Karpas-422 (cell line): ENCODE measurements around the gene SEL1L2. TPM values are rescaled to one million over a fixed set of nuclear protein-coding genes. Genes with fewer than 3 reads are reported as not detected.

Experiments
- DNase-seq: peaks from one replicate; pipeline ENCODE4 v3.0.0-alpha.2; 2015
- H2AFZ ChIP-seq: fragments of 200-600 bp; sonication (generic); 2 replicates; pipeline ENCODE4 v1.6.1; 2014; ENCODE audit warnings: antibody characterized with exemption, low read length, mixed read lengths
- H3K27ac ChIP-seq: fragments of 200-600 bp; sonication (generic); 2 replicates; pipeline ENCODE4 v1.5.1; 2014; ENCODE audit warnings: mild to moderate bottlenecking, low read length, moderate library complexity
- H3K27me3 ChIP-seq: fragments of 200-600 bp; sonication (generic); 2 replicates; pipeline ENCODE4 v1.6.1; 2014; ENCODE audit warnings: low read length, mixed read lengths
- H3K36me3 ChIP-seq: fragments of 200-600 bp; sonication (generic); 2 replicates; pipeline ENCODE4 v1.6.1; 2014; ENCODE audit warnings: low read length, mixed read lengths; ENCODE audit not compliant: insufficient read depth
- H3K4me1 ChIP-seq: fragments of 200-600 bp; sonication (generic); 2 replicates; pipeline ENCODE4 v1.6.1; 2014; ENCODE audit warnings: mild to moderate bottlenecking, low read length, mixed read lengths
- H3K4me2 ChIP-seq: fragments of 200-600 bp; sonication (generic); 2 replicates; pipeline ENCODE4 v1.6.1; 2014; ENCODE audit warnings: low read length, low read depth, mild to moderate bottlenecking; ENCODE audit not compliant: poor library complexity, severe bottlenecking
- H3K4me3 ChIP-seq: fragments of 200-600 bp; sonication (generic); 2 replicates; pipeline ENCODE4 v1.5.1; 2014; ENCODE audit warnings: mild to moderate bottlenecking, antibody characterized with exemption, low read length, mixed read lengths
- H3K79me2 ChIP-seq: fragments of 200-600 bp; sonication (generic); 2 replicates; pipeline ENCODE4 v1.6.1; 2014; ENCODE audit warnings: mild to moderate bottlenecking, low read length, mixed read lengths
- H3K9ac ChIP-seq: fragments of 200-600 bp; sonication (generic); 2 replicates; pipeline ENCODE4 v1.6.0; 2014; ENCODE audit warnings: low read length
- H3K9me2 ChIP-seq: fragments of 200-600 bp; sonication (generic), shearing (Covaris generic); replicated peaks from 2 replicates; pipeline ENCODE4 v1.6.0; 2014; ENCODE audit warnings: mild to moderate bottlenecking, low read length, moderate library complexity; ENCODE audit not compliant: insufficient read depth
- H3K9me3 ChIP-seq: fragments of 300-700, 200-600 bp; sonication (generic); 2 replicates; pipeline ENCODE4 v1.6.1; 2014; ENCODE audit warnings: low read length, mixed read lengths
- H4K20me1 ChIP-seq: fragments of 200-600 bp; sonication (generic); 2 replicates; pipeline ENCODE4 v1.6.1; 2014; ENCODE audit warnings: mild to moderate bottlenecking, antibody characterized with exemption, low read length, low read depth; ENCODE audit not compliant: insufficient read depth
- total RNA-seq: library from RNA; depleted of rRNA; stranded (reverse); fragments of >200 nt; shearing (Covaris generic); gene quantifications from 2 replicates; pipeline ENCODE4 v1.2.3, GENCODE V29; 2014; ENCODE audit warnings: low replicate concordance; rRNA removed

Gene SEL1L2, protein sequence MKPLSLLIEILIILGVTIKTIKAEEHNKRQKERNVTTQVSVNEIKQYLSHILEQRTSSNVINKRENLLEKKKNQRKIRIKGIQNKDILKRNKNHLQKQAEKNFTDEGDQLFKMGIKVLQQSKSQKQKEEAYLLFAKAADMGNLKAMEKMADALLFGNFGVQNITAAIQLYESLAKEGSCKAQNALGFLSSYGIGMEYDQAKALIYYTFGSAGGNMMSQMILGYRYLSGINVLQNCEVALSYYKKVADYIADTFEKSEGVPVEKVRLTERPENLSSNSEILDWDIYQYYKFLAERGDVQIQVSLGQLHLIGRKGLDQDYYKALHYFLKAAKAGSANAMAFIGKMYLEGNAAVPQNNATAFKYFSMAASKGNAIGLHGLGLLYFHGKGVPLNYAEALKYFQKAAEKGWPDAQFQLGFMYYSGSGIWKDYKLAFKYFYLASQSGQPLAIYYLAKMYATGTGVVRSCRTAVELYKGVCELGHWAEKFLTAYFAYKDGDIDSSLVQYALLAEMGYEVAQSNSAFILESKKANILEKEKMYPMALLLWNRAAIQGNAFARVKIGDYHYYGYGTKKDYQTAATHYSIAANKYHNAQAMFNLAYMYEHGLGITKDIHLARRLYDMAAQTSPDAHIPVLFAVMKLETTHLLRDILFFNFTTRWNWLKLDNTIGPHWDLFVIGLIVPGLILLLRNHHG
- total RNA-seq, result not detected in 2 replicates

- H3K79me2 ChIP-seq, result no peaks in the 10 kb centered on the region
- H3K4me1 ChIP-seq, result no peaks in the 10 kb centered on the region
- H3K4me3 ChIP-seq, result no peak within 1 kb of the TSS
- no peaks in the 10 kb centered on the region for H3K27me3 ChIP-seq
- H3K4me2 ChIP-seq, result no peak within 1 kb of the TSS
- H3K27ac ChIP-seq, result no peak within 1 kb of the TSS
- H3K36me3 ChIP-seq, result no peaks in the 10 kb centered on the region
- H2AFZ ChIP-seq, result no peak within 1 kb of the TSS
- H3K9me3 ChIP-seq, result peaks cover 4% of the 10 kb centered on the region; the same call in 1 of the 2 replicates
- H4K20me1 ChIP-seq, result no peaks in the 10 kb centered on the region
- no peak for DNase-seq
- H3K9ac ChIP-seq, result no peak within 1 kb of the TSS
- H3K9me2 ChIP-seq, result no peaks in the 10 kb centered on the region
These were observed at the start of gene SEL1L2 for GRCh38 chr20:13990465-13990864. Gene SEL1L2 (minus strand): TSS chr20:13990614. CDS start chr20:13990534, 80 bp downstream.

DNA sequence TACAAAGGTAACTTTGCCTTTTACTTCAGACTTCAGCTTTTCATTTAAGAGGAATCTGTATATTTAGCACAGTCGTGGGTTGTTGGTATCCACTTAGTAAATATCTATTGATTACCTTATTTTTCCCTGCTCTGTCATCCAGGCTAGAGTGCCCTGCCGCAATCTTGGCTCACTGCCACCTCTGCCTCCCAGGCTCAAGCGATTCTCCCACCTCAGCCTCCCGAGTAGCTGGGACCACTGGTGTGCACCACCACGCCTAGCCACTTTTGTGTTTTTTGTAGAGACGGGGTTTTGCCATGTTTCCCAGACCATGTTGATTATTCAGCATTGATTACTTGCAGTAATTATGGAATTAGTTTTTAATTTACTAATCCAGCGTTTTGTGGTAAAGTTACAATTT is 46.2 kb upstream of the SEL1L2 start:
- Histone ChIP-seq H3K36me3 (no peaks in the 10 kb centered on the region), H3K4me1 (no peaks in the 10 kb centered on the region), H3K27me3 (no peaks in the 10 kb centered on the region), H3K9ac (no peak overlapping the region), H3K9me2 (no peaks in the 10 kb centered on the region), H2AFZ (no peak overlapping the region), H3K4me2 (no peak overlapping the region), H4K20me1 (no peaks in the 10 kb centered on the region), H3K79me2 (no peaks in the 10 kb centered on the region), H3K9me3 (no peaks in the 10 kb centered on the region), H3K27ac (no peak overlapping the region), H3K4me3 (no peak overlapping the region)
- DNase-seq, result no peak

- no peaks in the 10 kb centered on the region for H3K36me3 ChIP-seq
These were observed 42.9 kb upstream of the SEL1L2 start for GRCh38 chr20:14033310-14033709.

DNA sequence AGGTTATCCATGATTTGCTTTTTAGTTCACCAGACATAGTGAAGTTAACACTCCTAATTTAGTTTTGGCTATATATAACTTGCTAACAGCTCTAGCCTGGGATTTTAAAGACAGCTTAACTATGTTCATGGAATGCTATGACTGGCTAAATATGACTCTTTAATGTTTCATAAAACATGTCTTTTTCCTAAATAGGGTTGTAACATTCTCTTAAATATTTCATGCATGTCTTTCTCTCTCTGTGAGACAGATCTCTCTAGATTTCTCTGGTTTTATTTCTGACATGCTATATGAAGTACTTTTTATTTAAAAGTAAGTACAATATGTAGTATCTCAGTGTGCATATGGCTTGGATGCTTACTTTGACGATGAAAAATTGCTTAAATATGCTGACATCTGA is 40.6 kb upstream of the SEL1L2 start:
- no peaks in the 10 kb centered on the region for H3K4me1 ChIP-seq
- H3K4me2 ChIP-seq, result no peak overlapping the region
- no peak overlapping the region for H3K4me3 ChIP-seq
- H3K9me3 ChIP-seq, result no peaks in the 10 kb centered on the region
- H4K20me1 ChIP-seq, result no peaks in the 10 kb centered on the region
- H3K79me2 ChIP-seq, result no peaks in the 10 kb centered on the region
- H3K9me2 ChIP-seq, result no peaks in the 10 kb centered on the region
- H2AFZ ChIP-seq, result no peak overlapping the region
- no peak for DNase-seq
- H3K27me3 ChIP-seq, result no peaks in the 10 kb centered on the region
- H3K9ac ChIP-seq, result no peak overlapping the region
- H3K27ac ChIP-seq, result no peak overlapping the region
- H3K36me3 ChIP-seq, result no peaks in the 10 kb centered on the region

More at GRCh38 chr20:14033310-14033709, 42.9 kb upstream of the SEL1L2 start:
- Histone ChIP-seq H3K4me1 (no peaks in the 10 kb centered on the region), H3K27me3 (no peaks in the 10 kb centered on the region), H3K9me3 (no peaks in the 10 kb centered on the region), H3K4me2 (no peak overlapping the region), H3K27ac (no peak overlapping the region), H3K9me2 (no peaks in the 10 kb centered on the region), H3K9ac (no peak overlapping the region), H4K20me1 (no peaks in the 10 kb centered on the region), H2AFZ (no peak overlapping the region), H3K79me2 (no peaks in the 10 kb centered on the region), H3K4me3 (no peak overlapping the region)
- DNase-seq, result no peak

DNA sequence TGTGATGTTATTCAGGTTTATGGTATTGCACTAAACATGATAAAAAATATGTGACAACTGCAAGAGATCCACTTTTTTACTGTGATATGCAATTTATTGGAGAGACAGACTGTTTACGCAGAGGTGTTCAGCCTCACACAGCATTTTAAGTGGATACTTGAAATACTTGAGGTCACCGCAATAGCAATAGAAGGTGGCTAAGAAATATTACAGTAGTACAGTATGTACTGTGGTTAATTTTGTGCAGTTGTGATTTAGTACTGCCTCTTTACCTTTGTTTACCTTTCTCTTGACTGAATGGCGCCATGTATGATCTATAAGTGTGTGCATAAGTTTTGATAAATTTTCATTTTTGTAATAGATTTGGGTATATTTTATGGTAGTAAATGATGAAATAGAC is 22.3 kb upstream of the SEL1L2 start:
- Histone ChIP-seq H3K79me2 (no peaks in the 10 kb centered on the region), H3K4me1 (no peaks in the 10 kb centered on the region), H3K36me3 (no peaks in the 10 kb centered on the region), H3K9me3 (peaks cover 6% of the 10 kb centered on the region), H3K9ac (no peak overlapping the region), H3K27me3 (peaks cover 2% of the 10 kb centered on the region; the same call in 1 of the 2 replicates), H3K27ac (no peak overlapping the region), H2AFZ (no peak overlapping the region), H3K4me3 (no peak overlapping the region), H3K9me2 (no peaks in the 10 kb centered on the region), H3K4me2 (no peak overlapping the region), H4K20me1 (no peaks in the 10 kb centered on the region)
- no peak for DNase-seq

DNA sequence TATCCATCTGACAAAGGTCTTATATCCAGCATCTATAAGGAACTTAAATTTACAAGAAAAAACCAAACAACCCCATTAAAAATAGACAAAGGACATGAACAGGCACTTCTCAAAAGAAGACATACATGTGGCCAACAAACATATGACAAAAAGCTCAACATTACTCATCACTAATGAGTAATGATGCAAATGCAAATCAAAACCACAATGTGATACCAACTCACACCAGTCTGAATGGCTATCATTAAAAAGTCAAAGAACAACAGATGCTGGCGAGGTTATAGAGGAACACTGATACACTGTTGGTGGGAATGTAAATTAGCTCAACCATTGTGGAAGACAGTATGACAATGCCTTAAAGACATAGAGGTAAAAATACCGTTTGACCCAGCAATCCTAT is 18.8 kb upstream of the SEL1L2 start:
- no peaks in the 10 kb centered on the region for H3K36me3 ChIP-seq
- H2AFZ ChIP-seq, result no peak overlapping the region
- no peak overlapping the region for H3K4me2 ChIP-seq
- no peak overlapping the region for H3K4me3 ChIP-seq
- no peak for DNase-seq
- H3K27me3 ChIP-seq, result no peaks in the 10 kb centered on the region
- no peak overlapping the region for H3K9ac ChIP-seq
- H3K4me1 ChIP-seq, result no peaks in the 10 kb centered on the region
- no peak overlapping the region for H3K27ac ChIP-seq
- no peaks in the 10 kb centered on the region for H3K9me2 ChIP-seq
- no peaks in the 10 kb centered on the region for H4K20me1 ChIP-seq
- no peaks in the 10 kb centered on the region for H3K9me3 ChIP-seq
- no peaks in the 10 kb centered on the region for H3K79me2 ChIP-seq

DNA sequence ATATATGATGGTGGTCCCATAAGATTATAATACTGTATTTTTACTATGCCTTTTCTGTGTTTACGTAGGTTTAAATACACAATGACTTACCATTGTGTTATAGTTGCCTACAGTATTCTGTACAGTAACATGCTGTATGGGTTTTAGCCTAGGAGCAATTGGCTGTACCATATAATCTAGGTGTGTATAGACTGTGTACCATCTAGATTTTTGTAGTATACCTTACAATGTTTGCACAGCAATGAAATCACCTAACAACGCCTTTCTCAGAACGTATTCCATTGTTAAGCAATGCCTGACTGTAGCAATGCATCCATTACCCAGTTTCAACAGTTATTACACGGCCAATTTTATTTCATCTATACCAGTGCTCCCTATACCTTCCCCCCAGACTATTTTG is 15.6 kb upstream of the SEL1L2 start:
- Histone ChIP-seq H3K27me3 (no peaks in the 10 kb centered on the region), H3K9ac (no peak overlapping the region), H4K20me1 (no peaks in the 10 kb centered on the region), H3K36me3 (no peaks in the 10 kb centered on the region), H3K4me2 (no peak overlapping the region), H3K4me1 (no peaks in the 10 kb centered on the region), H2AFZ (no peak overlapping the region), H3K79me2 (no peaks in the 10 kb centered on the region), H3K4me3 (no peak overlapping the region), H3K27ac (no peak overlapping the region), H3K9me2 (no peaks in the 10 kb centered on the region), H3K9me3 (no peaks in the 10 kb centered on the region)
- DNase-seq, result no peak

DNA sequence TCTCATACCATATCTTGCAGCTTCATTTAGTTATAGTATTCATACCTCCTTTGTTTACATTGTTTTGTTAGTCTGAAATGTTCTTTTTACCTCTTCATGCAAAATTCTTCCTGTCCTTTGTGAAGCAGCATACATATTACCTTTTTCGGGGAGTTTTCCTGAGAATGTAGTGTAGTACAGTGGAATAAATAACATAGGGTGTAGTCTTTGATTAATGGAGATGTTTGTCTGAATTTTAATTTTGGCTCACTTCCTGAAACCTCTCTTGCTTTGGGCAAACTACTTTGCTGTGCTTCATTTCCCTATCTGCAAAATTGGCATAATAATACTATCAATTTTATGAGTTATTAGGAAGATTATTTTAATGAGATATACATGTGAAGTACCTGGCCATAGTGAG is 10.5 kb upstream of the SEL1L2 start:
- H3K27me3 ChIP-seq, result no peaks in the 10 kb centered on the region
- no peak overlapping the region for H3K27ac ChIP-seq
- no peak for DNase-seq
- H3K9me3 ChIP-seq, result no peaks in the 10 kb centered on the region
- no peaks in the 10 kb centered on the region for H4K20me1 ChIP-seq
- no peak overlapping the region for H3K9ac ChIP-seq
- no peaks in the 10 kb centered on the region for H3K9me2 ChIP-seq
- H2AFZ ChIP-seq, result no peak overlapping the region
- no peaks in the 10 kb centered on the region for H3K79me2 ChIP-seq
- H3K36me3 ChIP-seq, result no peaks in the 10 kb centered on the region
- no peak overlapping the region for H3K4me3 ChIP-seq
- no peaks in the 10 kb centered on the region for H3K4me1 ChIP-seq
- H3K4me2 ChIP-seq, result no peak overlapping the region
